Activated gamma-delta T cell treated with Interleukin-2 at 50 U/mL for 16 hours (primary cell): Measurements from ENCODE around the gene TBC1D10B.
"Not testable (repeated sequence)": the region's sequence is repeated elsewhere in the genome, so short reads cannot be mapped to it uniquely, and the experiment has no call there.

Experiments used
- DNase-seq: peaks from one replicate; pipeline ENCODE4 v3.0.0-alpha.2; 2020

Gene TBC1D10B

DNA sequence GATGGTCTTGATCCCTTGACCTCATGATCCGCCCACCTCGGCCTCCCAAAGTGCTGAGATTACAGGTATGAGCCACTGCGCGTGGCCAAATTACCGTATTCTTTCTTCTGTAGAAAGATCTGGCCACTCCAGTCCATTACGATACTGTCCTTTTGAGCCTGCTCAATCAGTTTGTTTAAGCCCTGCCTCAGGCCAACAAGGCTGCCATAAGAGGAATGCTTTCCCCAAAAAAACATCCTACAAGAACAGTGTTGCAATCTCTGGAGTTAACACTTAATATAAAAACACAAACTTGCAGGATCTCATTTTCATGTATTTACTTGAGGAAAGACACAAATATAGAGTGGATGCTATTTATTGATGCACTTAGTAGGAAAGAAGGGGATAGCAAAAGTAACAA is 46.1 kb downstream of the TBC1D10B start:
- DNase-seq, result not testable (repeated sequence)

GRCh38 chr16:30318647-30319046 is 51.6 kb downstream of the TBC1D10B start:
- DNase-seq, result not testable (repeated sequence)

- DNase-seq, result not testable (repeated sequence)
Measured at GRCh38 chr16:30310937-30311336, 59.4 kb downstream of the TBC1D10B start.

- not testable (repeated sequence) for DNase-seq
Measured at GRCh38 chr16:30309255-30309654, 61.0 kb downstream of the TBC1D10B start.
